Esophagus mucosa (tissue), 1 donor: ENCODE data around the gene CEP131. TPM values are rescaled to one million over a fixed set of nuclear protein-coding genes. Genes with fewer than 3 reads are reported as not detected.

Experiments
- ATAC-seq: fragments of 200-7000 bp; cut with Tn5 transposase; one replicate; pipeline ENCODE4 v1.9.1; 2020
- total RNA-seq: library from RNA; stranded (reverse); gene quantifications from one replicate; pipeline ENCODE4 v1.2.4, GENCODE V29; 2023
- donor health status: DM: yes; HTN: yes; CAD: no.

CEP131 gene
- total RNA-seq, 1 donor from 2014 or later: 2.7 TPM

- peak; percentile 2 for ATAC-seq
These were observed 202 bp downstream of the CEP131 start for GRCh38 chr17:81222620-81222905.

- peak; percentile 12 for ATAC-seq
These were observed 734 bp downstream of the CEP131 start for GRCh38 chr17:81221842-81222619.

- no peak for ATAC-seq
These were observed 1.4 kb downstream of the CEP131 start for GRCh38 chr17:81221371-81221841.

GRCh38 chr17:81219476-81220180 lies 3.1 kb downstream of the CEP131 start:
- ATAC-seq: no peak

GRCh38 chr17:81218991-81219390 lies 3.8 kb downstream of the CEP131 start:
- ATAC-seq: no peak

- no peak for ATAC-seq
These were observed 4.3 kb downstream of the CEP131 start for GRCh38 chr17:81218459-81218858.

GRCh38 chr17:81217491-81217890 lies 5.3 kb downstream of the CEP131 start:
- ATAC-seq: no peak

- ATAC-seq: no peak
These were observed 8.8 kb downstream of the CEP131 start for GRCh38 chr17:81213978-81214377.

- peak; percentile 9 for ATAC-seq
These were observed 10.4 kb downstream of the CEP131 start for GRCh38 chr17:81212365-81212764.

- no peak for ATAC-seq
These were observed 11.9 kb downstream of the CEP131 start for GRCh38 chr17:81210868-81211267.

- no peak for ATAC-seq
These were observed 12.3 kb downstream of the CEP131 start for GRCh38 chr17:81210466-81210865.

GRCh38 chr17:81209141-81209540 lies 13.6 kb downstream of the CEP131 start:
- ATAC-seq: no peak

GRCh38 chr17:81208651-81209050 lies 14.1 kb downstream of the CEP131 start:
- ATAC-seq: no peak

GRCh38 chr17:81207610-81208581 lies 14.9 kb downstream of the CEP131 start:
- no peak for ATAC-seq

GRCh38 chr17:81206657-81207056 lies 16.1 kb downstream of the CEP131 start:
- peak; percentile 37 for ATAC-seq

GRCh38 chr17:81206166-81206565 lies 16.6 kb downstream of the CEP131 start:
- no peak for ATAC-seq

- peak; percentile 24 for ATAC-seq
These were observed 18.2 kb downstream of the CEP131 start for GRCh38 chr17:81204578-81204977.

GRCh38 chr17:81203136-81203535 lies 19.6 kb downstream of the CEP131 start:
- no peak for ATAC-seq

- no peak for ATAC-seq
These were observed 20.4 kb downstream of the CEP131 start for GRCh38 chr17:81202318-81202717.

- ATAC-seq: peak; percentile 68
These were observed 21.8 kb downstream of the CEP131 start for GRCh38 chr17:81200695-81201580.

- ATAC-seq: no peak
These were observed 22.6 kb downstream of the CEP131 start for GRCh38 chr17:81200201-81200600.

GRCh38 chr17:81199482-81199830 lies 23.3 kb downstream of the CEP131 start:
- ATAC-seq: no peak
